Pons (tissue), 1 donor: ENCODE measurements around the gene STK38.

Source experiments
- DNase-seq: peaks from one replicate; pipeline ENCODE4 v3.0.0-alpha.2; 2016; ENCODE audit warnings: low spot score

Gene STK38

DNA sequence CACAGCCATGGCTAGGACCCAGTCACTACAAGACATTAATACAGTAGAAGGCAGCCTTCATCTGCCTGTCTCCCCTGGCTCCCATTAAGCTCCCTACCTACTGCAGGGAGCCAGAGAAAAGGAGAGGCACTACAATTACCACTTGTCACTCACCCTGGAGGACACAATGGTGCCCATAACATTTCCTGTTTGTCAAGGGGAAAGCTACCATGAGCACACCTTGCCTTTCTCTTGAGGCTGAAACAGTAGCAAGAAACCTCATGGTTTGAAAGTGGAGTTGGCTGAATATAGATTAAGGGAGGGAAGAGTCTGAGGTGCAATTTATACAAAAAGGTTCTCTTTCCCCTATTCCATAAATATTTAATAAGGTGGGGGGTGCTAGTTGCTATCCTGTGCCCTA lies 27.9 kb downstream of the STK38 start:
- no peak for DNase-seq

DNA sequence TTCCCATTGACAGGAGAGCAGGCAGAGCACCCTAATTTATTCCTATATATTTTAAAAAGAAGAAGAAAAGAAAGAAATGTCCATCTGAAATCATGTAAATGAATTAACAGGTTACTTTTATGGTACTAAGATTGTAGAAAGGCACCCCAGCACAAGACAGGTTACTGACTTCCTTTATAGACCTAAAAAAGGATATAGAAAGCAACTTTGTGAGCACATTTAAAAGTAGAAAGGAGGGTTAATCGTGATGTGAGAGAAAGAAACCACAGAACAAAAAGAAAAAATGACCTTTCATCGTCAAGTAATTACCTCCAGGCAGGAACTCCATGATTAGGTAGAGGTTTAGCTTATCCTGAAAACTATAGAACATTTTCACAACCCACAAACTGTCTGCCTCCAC lies 29.9 kb downstream of the STK38 start:
- DNase-seq, result no peak

DNA sequence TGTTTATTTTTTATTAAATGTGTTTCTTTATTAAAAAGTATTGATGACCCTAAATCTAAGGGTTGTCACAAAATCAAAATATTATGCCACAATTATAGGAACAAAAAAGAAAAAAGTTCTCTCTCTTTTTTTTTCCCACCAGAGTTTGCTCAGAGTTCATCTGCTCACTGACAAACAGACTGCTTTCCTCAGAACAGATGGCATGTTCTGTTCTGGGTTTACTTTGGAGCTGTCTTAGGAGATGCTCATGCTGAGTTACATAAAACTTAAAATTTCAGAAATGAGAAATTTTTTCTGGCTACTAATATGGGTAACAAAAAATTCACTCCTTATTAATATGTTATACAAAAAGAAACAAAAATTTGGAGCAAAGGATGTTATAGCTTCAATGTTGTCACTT lies 30.3 kb downstream of the STK38 start:
- no peak for DNase-seq

DNA sequence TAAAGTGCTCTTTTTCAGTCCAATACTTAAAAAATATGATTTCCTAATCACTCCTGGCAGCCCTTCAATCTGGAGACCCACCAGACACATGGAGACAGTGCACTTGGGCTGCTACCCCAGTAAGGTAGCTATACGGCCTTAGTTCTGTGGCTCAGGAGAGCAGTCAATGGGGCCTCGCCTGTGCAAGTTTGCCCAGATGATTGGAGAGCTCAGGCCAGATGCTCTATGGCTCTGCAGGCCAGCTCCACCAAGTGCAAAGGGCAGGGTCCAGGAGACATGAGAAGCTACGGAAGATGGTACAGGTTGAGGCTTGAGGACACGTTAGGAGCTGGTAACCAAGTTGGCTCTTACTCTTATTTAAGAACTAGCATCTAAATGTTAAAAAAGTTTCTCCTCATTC lies 30.7 kb downstream of the STK38 start:
- DNase-seq, result no peak

DNA sequence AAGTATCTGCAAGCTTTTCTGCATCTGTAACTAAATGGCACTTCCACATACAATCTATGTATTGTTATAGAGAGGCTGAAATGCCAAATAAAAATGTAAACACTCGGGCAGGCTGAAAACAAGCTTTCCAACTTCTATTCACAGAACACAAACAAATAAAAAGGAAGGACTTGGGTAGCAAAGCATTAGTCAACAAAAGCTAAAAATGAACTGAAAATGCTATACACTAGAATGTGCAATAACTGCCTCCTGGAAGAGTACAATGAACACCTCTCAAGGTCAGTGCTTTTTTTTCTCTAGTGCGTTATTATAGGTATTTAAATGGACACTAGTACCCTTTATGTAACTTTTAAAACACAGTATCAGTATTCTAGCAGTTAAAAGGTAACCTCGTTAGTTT lies 31.4 kb downstream of the STK38 start:
- no peak for DNase-seq

DNA sequence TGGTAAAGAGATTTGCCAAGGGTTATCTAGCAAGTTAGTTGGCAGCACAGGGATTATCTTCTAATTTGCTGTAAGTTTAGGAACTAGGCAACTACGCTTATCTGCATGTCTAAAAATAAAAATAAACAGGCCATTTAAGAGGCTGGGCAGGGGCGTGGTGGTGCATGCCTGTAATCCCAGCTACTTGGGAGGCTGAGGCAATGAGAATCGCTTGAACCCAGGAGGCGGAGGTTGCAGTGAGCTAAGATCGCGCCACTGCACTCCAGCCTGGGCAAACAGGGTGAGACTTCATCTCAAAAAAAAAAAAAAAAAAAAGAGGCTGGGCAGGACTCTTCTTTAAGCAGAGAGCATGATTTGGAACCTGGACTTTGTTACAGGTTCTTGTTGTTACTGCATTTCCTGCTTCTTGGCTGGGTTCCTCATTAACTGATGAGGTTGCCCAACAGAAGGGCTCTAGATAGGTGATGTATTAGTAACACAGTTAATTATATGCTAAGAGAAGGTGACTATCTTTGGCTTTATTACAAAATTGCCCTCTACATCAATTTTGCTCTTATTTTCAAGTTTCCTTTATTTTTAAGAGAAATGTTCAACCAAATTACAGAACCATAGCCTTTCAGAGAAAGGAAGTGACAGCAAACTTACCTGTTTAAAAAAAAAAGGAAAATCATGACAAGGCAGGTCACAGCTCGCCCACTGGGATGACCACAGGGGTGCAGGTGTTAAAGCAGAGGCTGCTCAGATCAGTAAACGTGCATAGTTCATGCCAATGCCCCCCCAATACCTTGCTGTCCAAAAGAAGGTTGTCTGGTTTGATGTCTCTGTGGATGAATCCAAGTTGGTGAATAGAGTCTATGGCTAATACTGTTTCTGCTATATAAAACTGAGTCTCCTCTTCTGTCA lies 32.5 kb downstream of the STK38 start:
- no peak for DNase-seq

DNA sequence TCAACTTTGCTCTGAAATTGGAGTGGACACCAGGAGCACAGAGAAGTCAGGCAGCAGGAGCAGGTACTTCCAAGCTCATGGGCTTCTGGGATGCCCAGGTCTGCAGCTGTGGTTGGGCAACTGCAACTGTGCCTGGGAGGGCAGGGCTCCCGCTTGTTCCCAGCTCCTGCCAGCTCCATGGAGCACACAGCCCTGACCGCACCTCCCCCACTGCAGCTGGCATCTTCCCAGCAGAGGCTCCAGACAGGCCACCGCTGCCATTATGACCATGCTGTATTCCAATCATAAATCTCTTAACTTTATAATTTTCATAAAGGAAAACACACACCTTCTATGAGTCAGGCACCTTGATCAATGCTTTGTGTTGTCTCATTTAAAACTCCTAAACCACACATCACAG lies 36.9 kb downstream of the STK38 start:
- no peak for DNase-seq

DNA sequence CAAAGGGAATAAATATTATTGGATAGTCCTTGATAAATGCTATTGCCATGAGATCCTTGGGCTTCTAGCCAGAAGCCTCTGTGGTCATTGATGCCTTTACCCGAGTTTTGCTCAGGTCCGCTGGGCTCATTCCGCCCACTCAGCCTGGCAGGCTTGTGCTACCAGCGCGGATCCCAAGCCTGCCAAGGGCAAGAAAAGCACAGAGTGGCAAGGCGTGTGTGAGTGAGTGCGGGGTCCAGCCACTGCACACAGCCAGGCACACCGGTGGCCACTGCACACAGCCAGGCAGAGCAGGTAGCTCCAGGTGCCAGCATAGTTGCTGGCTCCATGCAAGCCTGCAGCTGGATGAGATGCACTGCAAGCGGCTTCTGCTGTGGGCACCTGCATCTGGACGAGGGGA lies 38.7 kb downstream of the STK38 start:
- DNase-seq, result no peak

DNA sequence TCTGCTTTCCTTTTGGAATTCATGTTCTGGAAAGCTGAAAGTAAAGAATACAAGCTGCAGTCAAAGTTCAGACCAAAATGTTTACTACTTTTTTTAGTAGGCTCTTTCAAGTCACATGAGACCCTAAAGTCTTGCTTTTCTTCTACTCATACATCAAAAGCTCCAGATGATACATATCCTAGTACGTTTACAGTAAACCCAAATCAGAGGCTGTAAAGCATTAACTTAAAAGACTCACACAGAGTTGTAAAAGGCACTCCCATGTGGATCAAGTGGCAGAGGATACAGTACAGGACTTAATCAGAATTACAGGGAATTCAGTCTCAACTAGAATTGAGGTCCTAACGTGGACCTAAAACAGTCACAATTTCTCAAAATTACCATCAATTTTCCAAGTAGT lies 40.7 kb downstream of the STK38 start:
- no peak for DNase-seq

DNA sequence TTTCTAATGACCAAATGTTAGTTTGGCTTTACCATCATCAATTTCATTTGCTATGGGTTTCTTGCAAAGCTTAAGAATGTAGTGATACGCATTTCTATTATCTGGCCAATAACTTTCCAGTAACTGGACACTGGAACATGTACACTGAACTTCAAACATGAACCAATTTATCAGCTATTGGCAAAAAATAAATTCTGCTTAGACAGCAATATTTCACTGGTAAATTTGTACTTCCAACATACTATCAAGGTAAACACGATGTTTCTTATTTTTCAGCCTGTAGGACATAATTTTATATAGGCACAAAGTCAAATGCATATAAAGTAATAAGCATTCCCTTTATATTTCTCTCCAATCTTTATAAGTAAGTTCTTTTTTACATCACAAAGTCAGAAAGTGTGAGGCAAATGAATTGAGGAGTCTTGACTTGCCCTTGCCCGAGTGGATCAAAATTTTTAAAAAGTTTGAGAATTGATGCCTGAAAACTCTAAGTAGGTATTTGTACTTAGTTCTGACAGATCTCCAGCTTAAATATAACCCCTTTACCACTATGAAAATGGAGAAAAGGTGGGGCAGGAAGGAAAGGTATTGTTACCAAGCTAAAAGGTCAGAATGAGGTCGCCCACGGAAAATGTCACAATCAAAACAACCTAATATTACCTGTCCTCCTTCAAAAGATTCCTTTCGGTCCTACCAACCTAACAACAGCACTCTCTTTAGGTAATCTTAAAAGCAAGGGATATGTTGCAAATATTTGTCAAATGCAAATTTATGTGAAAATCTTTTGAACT lies 41.3 kb downstream of the STK38 start:
- DNase-seq, result no peak

DNA sequence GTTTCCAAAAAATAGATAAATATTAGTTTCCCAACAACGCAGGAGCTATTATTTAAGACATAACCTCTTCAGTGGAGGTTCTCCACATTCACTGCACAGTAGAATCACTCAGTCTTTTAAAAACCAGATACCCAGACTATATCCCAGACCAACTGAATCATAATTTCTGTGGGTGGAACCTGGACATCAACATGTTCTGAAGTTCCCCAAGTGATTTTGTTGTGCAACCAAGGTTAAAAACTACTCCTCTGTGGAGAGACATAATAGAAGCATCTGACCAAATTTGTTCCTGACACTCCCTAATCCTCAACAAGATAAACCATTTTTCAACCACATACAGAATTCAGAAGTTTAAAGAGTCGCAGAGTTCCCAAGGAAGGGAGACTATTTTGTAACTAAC lies 42.3 kb downstream of the STK38 start:
- DNase-seq, result no peak

DNA sequence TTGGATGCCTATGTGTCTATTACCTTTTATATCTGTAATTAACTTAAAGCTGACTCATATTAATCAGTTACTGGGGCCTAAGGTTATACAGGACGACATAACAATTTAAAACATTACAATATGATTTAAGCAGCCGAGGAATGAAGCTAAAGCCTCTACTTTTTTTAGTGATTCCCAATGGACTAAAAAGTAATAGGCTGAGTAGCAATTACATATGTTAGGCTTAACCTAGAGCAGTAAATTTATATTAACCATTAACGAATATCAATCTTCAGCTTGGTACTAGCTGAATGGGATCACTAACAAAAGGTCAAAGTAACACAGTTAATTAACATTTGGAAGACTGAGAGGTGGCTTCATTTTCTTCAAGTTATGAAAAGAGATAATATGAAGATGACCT lies 43.1 kb downstream of the STK38 start:
- no peak for DNase-seq

DNA sequence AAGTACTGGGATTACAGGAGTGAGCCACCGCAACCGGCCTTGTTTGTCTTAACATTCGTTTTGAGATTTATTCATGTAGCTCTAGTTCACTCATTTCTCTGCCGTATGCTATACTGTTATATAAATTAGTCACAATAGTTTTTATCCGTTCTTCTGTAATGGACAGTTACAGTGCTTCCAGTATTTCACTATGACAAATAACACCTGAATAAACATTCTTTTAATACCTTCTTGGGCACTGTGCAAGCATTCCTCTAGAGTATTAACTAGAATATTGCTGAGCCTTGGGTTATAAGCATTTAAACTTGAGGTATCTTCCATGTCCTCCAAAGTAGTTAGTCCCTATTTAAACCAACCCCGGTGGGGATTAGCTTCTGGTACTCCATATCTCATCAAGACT lies 45.6 kb downstream of the STK38 start:
- DNase-seq, result no peak

DNA sequence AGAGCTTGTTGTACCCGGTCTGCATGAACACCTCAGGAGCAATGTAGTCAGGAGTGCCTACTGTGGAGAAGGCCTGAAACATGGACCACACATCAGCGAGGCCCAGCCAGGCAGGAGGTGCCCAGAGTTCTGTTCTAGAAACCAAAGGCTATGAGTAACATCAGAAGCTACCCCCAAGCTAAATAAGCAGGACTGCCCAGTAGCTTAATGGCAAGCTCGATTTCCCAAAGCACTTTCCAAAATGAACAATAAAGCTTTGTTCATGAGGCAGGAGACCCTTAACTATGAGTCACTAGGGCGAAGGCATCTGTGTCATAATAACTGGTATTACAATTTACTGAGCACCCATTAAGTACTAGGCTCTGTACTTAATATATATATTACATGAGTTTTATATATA lies 47.4 kb downstream of the STK38 start:
- no peak for DNase-seq

DNA sequence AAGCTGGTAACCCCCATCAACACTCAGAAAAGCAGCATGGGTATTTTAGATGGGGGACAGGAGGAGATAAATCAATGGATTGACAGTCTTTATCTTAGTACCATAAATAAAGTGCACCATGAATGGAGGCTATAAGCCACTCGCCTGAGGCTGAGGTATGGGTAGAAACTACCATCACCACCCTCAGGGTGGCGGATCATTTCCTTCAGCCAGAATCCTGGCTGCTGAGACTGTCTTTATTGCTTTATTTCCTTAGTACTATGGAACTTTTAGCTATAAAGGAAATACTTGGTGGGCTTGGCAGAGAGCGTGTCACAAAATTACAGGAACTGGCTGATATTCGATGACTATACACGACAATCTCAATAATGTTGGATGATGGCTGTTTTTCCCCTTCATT lies 52.2 kb downstream of the STK38 start:
- no peak for DNase-seq

DNA sequence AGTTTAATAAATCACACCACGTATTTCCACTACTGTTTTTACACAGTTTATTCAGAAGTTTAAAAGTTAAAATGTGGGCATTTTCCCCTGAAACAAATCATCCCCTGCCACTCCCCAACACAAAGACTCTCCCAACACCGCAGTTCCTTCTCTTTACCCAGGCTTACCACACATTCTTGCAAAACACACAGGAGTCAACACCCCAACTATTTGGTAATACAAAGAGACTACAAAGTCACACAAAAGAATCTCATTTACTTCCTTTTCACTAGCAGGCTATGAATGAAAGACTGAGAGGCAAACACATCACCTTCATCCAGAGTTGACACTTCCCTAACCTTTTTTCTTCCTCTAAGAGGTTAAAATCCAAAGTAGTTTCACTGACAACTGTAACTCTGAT lies 53.4 kb downstream of the STK38 start:
- DNase-seq, result no peak

DNA sequence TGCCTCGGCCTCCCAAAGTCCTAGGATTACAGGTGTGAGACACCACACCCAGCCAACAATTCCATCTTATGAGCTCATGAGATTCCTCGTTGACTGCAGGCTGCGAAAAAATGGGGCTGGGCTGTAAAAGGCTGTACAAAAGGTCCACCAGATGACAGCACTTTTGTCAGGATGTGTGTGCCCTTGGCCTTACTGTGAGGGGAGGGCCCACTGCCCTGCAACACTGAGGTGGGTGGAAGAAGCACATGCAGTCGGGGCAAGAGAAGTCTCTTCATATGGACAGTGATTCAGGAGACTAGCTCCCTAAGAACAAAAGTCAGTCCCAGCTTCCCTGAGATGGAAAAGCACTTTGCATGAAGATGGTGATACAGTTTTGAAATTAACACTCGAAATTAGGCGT lies 54.0 kb downstream of the STK38 start:
- no peak for DNase-seq

DNA sequence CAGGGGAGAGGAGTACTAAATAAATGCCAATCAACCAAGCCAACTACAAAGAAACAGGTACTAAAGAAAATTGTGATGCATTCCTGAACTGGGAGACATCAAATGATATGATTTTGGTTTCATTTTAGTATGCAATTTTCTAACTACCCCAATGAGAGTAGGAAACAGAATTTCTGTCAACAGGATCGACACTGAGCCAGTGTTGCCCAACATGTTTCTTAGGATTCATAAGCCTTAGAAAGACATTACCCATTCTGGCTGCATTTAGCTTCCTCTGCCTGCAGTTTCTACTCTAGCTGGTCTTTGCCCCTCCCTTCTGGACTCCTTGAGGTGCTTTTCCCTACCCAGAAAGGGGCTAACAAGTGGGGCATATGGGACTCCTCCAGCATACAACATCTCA lies 54.7 kb downstream of the STK38 start:
- DNase-seq, result no peak

DNA sequence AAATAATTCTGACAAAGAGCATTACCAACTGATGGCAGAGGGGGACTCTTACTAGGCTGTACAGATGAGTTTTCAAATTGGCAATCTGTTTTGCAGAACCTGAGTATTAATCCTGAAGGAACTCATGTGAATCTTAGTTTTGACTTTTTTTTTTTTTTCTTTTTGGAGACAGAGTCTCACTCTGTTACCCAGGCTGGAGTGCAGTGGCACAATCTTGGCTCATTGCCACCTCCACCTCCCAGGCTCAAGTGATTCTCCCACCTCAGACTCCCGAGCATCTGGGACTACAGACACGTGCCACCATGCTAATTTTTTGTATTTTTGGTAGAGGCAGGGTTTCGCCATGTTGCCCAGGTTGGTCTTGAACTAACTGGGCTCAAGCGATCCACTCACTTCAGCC lies 55.2 kb downstream of the STK38 start:
- no peak for DNase-seq

DNA sequence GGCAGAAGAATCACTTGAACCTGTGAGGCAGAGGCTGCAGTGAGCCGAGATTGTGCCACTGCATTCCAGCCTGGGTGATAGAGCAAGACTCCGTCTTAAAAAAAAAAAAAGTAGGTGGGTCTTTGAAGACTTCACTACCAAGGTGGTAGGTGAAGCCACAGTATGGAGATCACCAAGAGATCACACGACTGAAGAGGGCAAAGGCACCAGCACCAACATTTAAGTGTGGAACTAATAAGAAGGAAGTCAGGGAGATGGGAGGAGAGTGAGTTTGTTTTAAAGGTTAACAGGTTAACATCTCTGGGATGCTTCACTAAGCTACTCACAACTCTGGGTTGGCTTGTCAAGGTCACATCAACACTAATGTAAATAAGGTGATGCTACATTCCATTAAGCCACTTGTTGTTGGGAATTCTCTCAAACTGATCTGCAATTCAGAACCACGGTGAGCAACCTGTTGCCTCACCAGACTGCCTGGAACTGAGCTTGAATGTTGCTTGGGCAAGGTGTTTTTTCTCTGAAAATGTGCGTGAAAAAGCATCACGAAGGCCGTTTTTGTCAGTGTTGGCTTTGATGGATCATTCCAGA lies 55.8 kb downstream of the STK38 start:
- DNase-seq, result no peak

DNA sequence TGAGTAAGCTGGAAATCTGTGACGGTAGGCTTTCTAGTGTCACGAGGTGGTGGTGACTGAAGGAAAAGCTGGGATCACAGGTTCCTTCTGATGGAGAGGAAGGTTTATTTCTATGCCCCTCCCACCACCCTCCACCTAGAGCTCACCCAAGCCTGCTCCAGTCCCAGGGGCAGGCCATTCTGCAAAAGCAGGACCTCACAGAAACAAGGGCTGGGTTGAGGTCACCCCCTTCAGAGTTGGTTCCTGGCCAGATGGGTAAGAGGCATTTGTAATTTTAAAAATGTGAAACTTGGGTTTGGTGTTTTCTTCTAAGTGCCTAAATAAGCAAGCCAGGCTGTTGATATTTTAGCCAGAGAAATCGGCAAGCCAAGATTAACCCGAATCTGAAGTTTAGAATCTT lies 57.9 kb downstream of the STK38 start:
- DNase-seq, result no peak

DNA sequence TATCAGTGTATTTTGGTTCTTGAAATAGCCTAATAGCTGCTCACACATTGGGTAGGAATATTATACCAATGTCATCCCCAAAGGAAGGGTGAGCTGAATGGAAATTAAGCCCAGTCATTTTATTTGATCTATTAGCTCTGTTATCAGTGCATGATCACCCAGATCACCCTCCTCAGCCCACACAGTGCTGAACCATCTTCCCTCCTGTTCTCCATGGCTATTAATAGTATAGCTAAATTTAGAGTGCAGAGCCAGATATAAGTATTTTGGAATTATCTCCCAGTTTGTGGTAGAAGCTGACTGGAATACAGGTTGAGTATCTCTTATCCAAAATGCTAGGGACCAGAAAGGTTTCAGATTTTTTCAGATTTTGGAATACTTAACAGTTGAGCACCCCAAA lies 59.1 kb downstream of the STK38 start:
- no peak for DNase-seq

DNA sequence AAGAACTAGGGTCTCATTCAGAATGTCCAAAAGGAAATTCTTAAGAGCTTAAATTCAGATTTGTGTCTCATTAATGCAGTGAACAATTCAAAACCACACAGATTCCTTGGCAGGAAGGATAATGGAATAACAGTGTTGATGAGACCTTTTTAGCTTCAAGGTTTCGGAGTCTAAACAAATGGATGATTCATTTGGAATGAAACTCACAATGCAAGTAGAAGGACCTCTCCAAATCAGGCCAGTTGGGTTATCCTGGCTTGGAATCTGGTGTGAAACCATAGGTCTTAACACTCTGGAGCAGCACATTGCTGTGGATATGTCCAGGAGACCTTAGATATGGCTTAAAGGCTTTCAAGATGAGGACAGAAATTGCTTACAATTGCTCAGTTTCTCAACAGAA lies 59.6 kb downstream of the STK38 start:
- no peak for DNase-seq
